Glomerular visceral epithelial cell (primary cell): Measurements from ENCODE around the gene SLC13A3.

ENCODE experiments used
- DNase-seq: peaks from one replicate; pipeline ENCODE4 v3.0.0-alpha.2; 2016; ENCODE audit errors: extremely low spot score

The SLC13A3 gene

DNA sequence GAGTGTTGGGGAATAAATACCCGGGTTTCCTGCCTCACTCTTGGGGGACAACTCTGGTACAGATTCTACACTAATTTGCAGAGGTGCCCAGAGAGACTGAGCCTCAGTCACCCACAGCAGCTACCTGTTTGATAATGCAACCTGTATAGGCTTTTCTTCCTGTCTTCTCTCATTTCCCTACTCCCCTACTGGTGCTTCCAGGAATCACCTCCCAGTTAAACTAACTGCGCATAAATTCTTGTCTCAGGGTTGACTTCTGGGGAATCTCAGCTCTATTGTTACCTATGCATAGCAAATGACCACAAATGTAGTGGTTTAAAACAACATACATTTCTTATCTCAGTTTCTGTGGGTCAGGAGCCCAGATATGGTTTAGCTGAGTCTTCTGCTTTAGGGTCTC is 112.1 kb downstream of the SLC13A3 start:
- no peak for DNase-seq

DNA sequence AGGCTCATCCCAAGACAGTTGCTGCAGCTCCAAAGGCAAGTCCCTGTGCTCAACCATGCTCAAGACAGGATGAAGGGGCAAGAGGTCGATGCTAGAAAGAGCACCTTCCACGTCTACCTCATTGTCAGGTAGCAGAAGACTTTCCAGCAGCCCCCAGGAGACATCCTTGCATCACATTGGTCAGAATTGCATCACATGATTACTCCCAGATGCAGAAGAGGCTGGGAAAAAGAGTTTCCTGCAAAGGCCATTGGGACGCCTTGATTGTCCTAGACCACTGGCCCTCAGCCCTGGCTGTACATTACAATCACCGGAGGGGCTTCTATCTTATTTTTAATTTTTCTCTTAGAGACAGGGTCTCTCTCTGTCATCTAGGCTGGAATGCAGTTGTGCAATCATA is 120.6 kb downstream of the SLC13A3 start:
- DNase-seq, result no peak

DNA sequence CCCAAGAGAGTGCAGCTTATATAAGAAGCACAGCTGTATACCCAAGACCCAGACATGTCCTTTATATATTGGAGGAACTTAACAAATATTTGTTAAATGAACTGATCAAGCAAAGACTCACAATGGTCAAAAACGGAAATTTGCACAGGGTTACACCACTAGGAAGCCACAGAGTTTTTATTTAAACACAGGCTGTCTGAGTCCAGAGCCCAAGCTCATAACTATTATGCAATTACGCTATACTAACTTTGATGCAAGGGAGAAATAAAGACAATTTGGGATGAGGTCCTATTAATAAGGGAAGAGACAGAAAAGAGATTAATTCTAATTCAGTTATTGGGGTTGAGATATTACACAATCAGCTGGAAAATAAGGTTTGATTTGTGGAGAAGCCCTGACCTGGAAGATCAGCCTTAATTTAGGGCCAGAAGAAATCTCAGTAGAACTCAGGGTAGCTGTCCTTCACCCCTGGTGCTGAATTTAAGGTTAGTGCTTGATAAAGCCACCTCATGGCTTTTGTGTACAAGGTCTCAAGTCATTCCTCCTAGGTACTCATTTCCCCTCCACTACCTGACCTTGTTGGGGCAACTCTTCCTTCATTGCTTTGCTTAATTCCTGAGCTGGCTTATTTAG is 127.4 kb downstream of the SLC13A3 start:
- no peak for DNase-seq

DNA sequence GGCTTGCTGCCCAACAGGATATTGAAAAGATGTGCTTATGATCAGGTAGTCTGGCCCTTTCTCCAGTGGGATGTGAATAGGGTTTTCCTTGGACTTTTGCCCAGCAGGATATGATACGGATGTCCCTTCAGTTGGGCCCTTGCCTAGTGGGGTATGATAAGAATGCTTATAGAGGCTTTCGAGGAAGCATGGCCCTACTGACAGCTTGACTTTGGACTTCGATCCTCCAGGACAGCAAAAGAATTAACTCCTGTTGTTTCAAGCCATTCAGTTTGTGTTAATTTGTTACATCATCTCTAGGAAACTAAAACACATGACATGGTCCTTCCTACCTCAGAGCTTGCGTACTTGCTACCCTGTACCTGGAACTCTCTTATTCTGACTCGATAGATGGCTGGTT is 128.2 kb downstream of the SLC13A3 start:
- no peak for DNase-seq

DNA sequence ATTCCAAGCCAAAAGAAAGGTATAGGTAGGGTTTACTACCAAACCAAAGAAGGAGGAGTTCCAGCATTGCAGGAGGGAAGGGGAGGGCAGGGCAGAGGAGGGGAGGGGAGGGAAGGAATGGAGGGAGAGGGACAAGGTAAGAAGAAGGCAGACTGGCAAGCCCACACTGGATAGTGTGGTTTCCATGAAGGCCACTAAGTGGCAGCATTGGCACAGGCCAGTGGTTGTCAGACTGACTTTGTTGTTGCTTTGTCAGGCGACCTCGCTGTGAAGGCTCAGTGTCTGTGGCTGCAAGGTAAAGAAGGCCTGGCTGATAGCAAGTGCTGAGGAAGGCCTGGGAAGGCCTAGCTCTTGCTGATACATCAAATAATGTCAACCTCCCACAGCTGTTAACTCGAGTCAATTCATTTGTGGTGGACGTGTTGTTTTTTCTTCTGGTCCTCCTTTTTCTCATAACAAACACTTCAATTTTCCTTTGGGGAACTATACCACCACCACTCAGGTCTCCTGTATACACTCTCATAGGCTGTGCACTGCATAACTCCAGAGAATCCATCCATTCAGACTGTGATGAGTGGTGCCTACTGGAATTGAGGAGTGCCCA is 130.2 kb downstream of the SLC13A3 start:
- DNase-seq, result peak; percentile 49

DNA sequence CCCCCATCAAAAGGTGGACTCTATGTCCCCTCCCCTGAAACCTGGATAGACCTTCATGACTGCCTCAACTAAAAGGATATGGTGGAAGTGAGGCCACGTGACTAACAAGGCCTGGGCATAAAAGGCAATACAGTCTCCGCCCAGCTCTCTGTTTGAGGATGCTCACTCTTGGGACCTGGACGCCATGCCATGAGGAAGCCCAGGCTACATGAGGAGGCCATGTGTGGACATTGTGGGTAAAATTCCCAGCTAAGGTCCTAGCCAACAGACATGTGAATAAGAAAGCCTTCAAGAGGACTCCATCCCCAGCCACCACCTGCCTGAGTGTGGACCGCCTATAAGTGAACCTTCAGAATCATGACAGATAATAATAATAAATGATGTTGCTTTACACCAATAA is 130.7 kb downstream of the SLC13A3 start:
- no peak for DNase-seq

DNA sequence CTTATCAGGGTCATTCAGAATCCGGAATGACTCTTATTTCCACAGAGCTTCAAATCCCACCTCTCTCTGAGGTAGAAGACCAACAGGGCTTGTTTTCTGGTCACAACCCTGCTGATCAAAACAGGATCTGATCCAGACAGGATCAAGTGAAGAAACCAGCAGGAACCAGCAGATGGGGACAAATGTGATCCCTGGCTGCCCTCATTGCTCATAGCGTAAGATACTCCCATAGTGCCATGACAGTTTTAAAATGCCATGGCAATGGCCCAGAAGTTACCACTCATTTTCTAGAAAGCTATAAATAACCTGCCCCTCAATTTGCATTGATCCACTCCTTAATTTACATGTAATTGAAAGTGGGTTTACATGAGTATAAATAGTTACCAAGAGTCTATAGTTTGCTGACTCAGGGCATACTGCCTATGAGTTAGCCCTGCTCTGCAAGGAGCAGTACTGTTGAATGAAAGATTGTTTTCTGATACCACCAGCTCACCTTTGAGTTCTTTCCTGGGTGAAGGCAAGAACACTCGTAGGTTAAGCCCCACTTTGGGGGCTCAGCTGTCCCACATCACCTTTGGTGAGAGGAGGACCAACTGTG is 131.7 kb downstream of the SLC13A3 start:
- no peak for DNase-seq

DNA sequence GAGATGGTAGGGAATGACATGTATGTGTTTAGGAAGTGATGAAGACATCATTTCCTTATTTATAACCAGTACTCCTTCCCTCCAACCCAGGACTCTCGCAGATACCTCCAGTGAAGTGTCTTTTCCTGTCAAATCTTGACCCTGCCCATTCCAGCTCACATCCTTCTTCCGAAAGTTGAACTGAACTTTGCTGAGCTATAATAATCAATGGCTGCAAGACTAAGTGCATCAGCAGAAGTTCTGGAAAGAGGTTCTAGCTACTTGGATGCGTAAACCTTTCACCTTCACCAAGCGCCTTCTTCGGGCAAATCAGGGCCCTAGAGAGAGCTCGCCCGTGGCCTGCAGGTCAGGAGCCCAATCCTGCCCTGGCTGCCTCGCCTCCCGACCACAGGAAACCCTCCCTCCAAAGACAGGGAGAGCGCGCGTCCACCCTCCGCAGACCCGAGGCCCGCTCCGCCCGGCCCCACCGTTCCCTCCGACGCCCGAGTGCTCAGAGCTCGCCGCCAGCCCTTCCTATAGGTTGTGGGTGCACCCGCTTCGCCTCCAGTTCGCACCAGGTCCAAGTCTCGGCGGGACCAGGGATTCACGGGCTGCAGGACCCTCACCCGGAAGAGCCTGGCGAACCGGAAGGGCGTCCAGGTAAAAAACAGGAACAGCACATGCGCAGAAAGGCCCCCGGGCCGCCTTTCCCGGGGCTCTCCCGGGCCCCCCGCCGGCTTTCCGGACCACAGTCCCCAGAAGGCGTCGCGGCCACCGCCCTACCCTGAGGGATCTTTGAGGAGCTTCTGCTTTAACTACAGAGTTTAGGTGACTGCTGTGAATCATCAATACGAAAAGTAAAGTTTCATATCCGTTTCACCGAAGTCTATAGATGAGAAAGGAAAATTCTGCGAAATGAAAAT is 138.1 kb downstream of the SLC13A3 start, which contains the start of gene ZNF334:
Gene ZNF334, minus strand, starts transcription at position 617 of the 902 bp plus-strand sequence. CDS start 1,457 bp downstream, outside the sequence.
- peak; percentile 23 for DNase-seq

DNA sequence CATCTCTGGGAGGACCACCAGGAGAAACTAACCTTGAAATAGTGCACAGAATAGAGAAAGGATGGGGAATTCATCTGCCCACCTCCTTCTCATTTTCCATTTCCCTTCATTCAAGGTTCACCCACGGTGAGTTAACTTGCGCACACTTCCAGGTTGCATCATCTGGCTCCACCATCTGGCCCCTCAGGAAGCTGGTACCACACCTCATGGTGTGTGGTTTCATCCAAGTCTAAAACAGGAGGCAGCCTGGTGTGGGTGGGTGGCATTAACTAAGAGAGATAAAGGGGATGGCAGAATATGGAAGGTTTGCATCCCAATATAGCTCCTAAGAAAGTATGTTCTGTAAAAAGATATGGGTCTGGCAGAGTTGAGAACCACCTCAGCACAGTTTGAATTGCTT is 141.7 kb downstream of the SLC13A3 start:
- DNase-seq, result no peak
